H1 (cell line): ENCODE measurements around the gene ZP2. TPM values are rescaled to one million over a fixed set of nuclear protein-coding genes. Genes with fewer than 3 reads are reported as not detected.
"Not testable (repeated sequence)": the region's sequence is repeated elsewhere in the genome, so short reads cannot be mapped to it uniquely, and the experiment has no call there.

ENCODE experiments used
- CTCF ChIA-PET: fragments of 300-600 bp; sonication (Branson Sonifier 250); formaldehyde crosslinking; loops from one replicate; lab custom pipeline; 2021; ENCODE audit not compliant: partially characterized antibody; lab: Charles Lee
- POLR2A ChIA-PET: fragments of 300-600 bp; sonication (Branson Sonifier 250); formaldehyde crosslinking; loops from one replicate; lab custom pipeline; 2021; ENCODE audit warnings: inconsistent platforms; ENCODE audit not compliant: partially characterized antibody; lab: Charles Lee
- DNase-seq, 2 experiments: peaks; one replicate each; pipeline versions ENCODE4 v3.0.0 to v3.0.0-alpha.2; 2010 to 2022; ENCODE audit warnings: low spot score in 2 of 2, low read depth in 1 of 2, mixed read lengths in 1 of 2
- FAIRE-seq: peaks from 2 replicates; lab custom pipeline; 2011; peaks lifted over from hg19 to GRCh38; lab: Jason Lieb, UNC
- H2AFZ ChIP-seq: 2 replicates; pipeline ENCODE4 v1.8.1; 2012; ENCODE audit warnings: low read length, inconsistent platforms
- H2AK5ac ChIP-seq: 2 replicates; pipeline ENCODE4 v1.6.1; 2013; ENCODE audit warnings: low read depth, low read length
- H2BK120ac ChIP-seq: replicated peaks from 2 replicates; pipeline ENCODE3; 2013; ENCODE audit warnings: low read depth, low read length, inconsistent platforms
- H2BK12ac ChIP-seq: 2 replicates; pipeline ENCODE4 v1.6.1; 2013; ENCODE audit warnings: low read depth, low read length
- H2BK15ac ChIP-seq: 2 replicates; pipeline ENCODE4 v1.6.1; 2013; ENCODE audit warnings: low read length
- H2BK20ac ChIP-seq: 2 replicates; pipeline ENCODE4 v1.6.1; 2013; ENCODE audit warnings: low read length
- H2BK5ac ChIP-seq: 2 replicates; pipeline ENCODE4 v1.6.1; 2013; ENCODE audit warnings: low read depth, low read length
- H3K14ac ChIP-seq: 2 replicates; pipeline ENCODE4 v1.6.1; 2013; ENCODE audit warnings: inconsistent platforms; ENCODE audit not compliant: insufficient read length
- H3K18ac ChIP-seq: 2 replicates; pipeline ENCODE4 v1.6.1; 2013; ENCODE audit warnings: low read length; ENCODE audit errors: extremely low read depth
- H3K23ac ChIP-seq: 2 replicates; pipeline ENCODE4 v1.6.1; 2013; ENCODE audit warnings: inconsistent platforms; ENCODE audit not compliant: insufficient read length
- H3K23me2 ChIP-seq: 2 replicates; pipeline ENCODE4 v1.6.1; 2013; ENCODE audit warnings: low read depth, low read length
- H3K27ac ChIP-seq: 2 replicates; pipeline ENCODE4 v1.6.1; 2011; ENCODE audit warnings: low read depth, low read length, inconsistent platforms
- H3K27me3 ChIP-seq, 4 experiments: replicated peaks in 1 of 4; 1 replicate in 1 of 4; 2 replicates in 3 of 4; pipeline versions ENCODE4 v1.6.1 to v1.8.1; 2011 to 2013; ENCODE audit warnings: low read length in 3 of 4, mild to moderate bottlenecking in 3 of 4, inconsistent platforms in 2 of 4, mixed read lengths in 2 of 4, moderate library complexity in 1 of 4; ENCODE audit not compliant: control insufficient read depth in 3 of 4, insufficient read depth in 3 of 4; ENCODE audit errors: extremely low read depth in 1 of 4
- H3K36me3 ChIP-seq, 4 experiments: 2 replicates each; pipeline versions ENCODE4 v1.6.1 to v1.8.1; 2011 to 2013; ENCODE audit warnings: mild to moderate bottlenecking in 4 of 4, low read length in 3 of 4, moderate library complexity in 2 of 4, control low read depth in 1 of 4, inconsistent platforms in 1 of 4; ENCODE audit not compliant: insufficient read depth in 4 of 4, control insufficient read depth in 2 of 4
- H3K4ac ChIP-seq: replicated peaks from 2 replicates; pipeline ENCODE3; 2013; ENCODE audit warnings: low read length, low read depth, mixed read lengths, inconsistent platforms; ENCODE audit not compliant: insufficient read length
- H3K4me1 ChIP-seq, 4 experiments: replicated peaks in 1 of 4; 1 replicate in 1 of 4; 2 replicates in 3 of 4; pipeline versions ENCODE4 v1.6.1 to v1.8.1; 2011 to 2013; ENCODE audit warnings: low read length in 3 of 4, inconsistent platforms in 2 of 4, mixed read lengths in 1 of 4; ENCODE audit not compliant: insufficient read depth in 4 of 4, control insufficient read depth in 3 of 4
- H3K4me2 ChIP-seq, 2 experiments: 2 replicates each; pipeline versions ENCODE4 v1.6.1 to v1.8.1; 2011 to 2013; ENCODE audit warnings: low read depth in 2 of 2, low read length in 2 of 2, control low read depth in 1 of 2, inconsistent platforms in 1 of 2, mild to moderate bottlenecking in 1 of 2; ENCODE audit not compliant: insufficient read depth in 1 of 2
- H3K4me3 ChIP-seq, 4 experiments: fragments of 200-600, 300-600 bp in 1 of 4; sonication (generic), shearing (Covaris generic), sonication (Bioruptor Twin) in 1 of 4; 2 replicates each; pipeline versions ENCODE4 v1.5.1 to v1.8.1; 2011 to 2016; ENCODE audit warnings: low read length in 4 of 4, low read depth in 3 of 4, control low read depth in 2 of 4, inconsistent platforms in 2 of 4, mild to moderate bottlenecking in 2 of 4, mixed read lengths in 1 of 4, moderate library complexity in 1 of 4; ENCODE audit not compliant: insufficient read depth in 2 of 4; ENCODE audit errors: extremely low read depth in 1 of 4
- H3K56ac ChIP-seq: replicated peaks from 2 replicates; pipeline ENCODE3; 2013; ENCODE audit warnings: low read depth, mild to moderate bottlenecking, mixed read lengths, low read length, inconsistent platforms; ENCODE audit not compliant: insufficient read length
- H3K79me1 ChIP-seq: 2 replicates; pipeline ENCODE4 v1.6.1; 2013; ENCODE audit warnings: low read depth, low read length, control low read depth
- H3K79me2 ChIP-seq, 2 experiments: 2 replicates each; pipeline versions ENCODE4 v1.6.1 to v1.8.1; 2012 to 2013; ENCODE audit warnings: low read length in 2 of 2, mild to moderate bottlenecking in 2 of 2, inconsistent platforms in 1 of 2; ENCODE audit not compliant: insufficient read depth in 2 of 2, control insufficient read depth in 1 of 2
- H3K9ac ChIP-seq, 4 experiments: replicated peaks in 1 of 4; 1 replicate in 1 of 4; 2 replicates in 3 of 4; pipeline versions ENCODE4 v1.6.1 to v1.8.1; 2011 to 2013; ENCODE audit warnings: low read depth in 3 of 4, low read length in 3 of 4, control low read depth in 2 of 4, mild to moderate bottlenecking in 2 of 4, moderate library complexity in 2 of 4, inconsistent platforms in 1 of 4; ENCODE audit errors: extremely low read depth in 1 of 4
- H3K9me3 ChIP-seq, 2 experiments: 2 replicates each; pipeline versions ENCODE4 v1.6.1 to v1.8.1; 2012 to 2013; ENCODE audit warnings: mild to moderate bottlenecking in 2 of 2, moderate library complexity in 2 of 2, control low read depth in 1 of 2, inconsistent platforms in 1 of 2, low read depth in 1 of 2, low read length in 1 of 2, mixed read lengths in 1 of 2; ENCODE audit not compliant: insufficient read depth in 2 of 2
- H4K20me1 ChIP-seq, 2 experiments: replicated peaks in 1 of 2; 2 replicates each; pipeline versions ENCODE3 to v1.8.1; 2011 to 2013; ENCODE audit warnings: inconsistent platforms in 2 of 2, low read length in 2 of 2, mild to moderate bottlenecking in 1 of 2; ENCODE audit not compliant: insufficient read depth in 2 of 2, control insufficient read depth in 1 of 2
- H4K5ac ChIP-seq: 2 replicates; pipeline ENCODE4 v1.6.1; 2013; ENCODE audit warnings: low read length, low read depth, mixed read lengths, inconsistent platforms; ENCODE audit not compliant: insufficient read length
- H4K8ac ChIP-seq: 2 replicates; pipeline ENCODE4 v1.8.0; 2013; ENCODE audit warnings: mild to moderate bottlenecking, moderate library complexity, low read length, inconsistent platforms; ENCODE audit not compliant: insufficient read depth; ENCODE audit errors: extremely low read depth
- H4K91ac ChIP-seq: replicated peaks from 2 replicates; pipeline ENCODE3; 2013; ENCODE audit warnings: low read length, mixed read lengths, inconsistent platforms; ENCODE audit not compliant: insufficient read length
- SP1 ChIP-seq: IDR thresholded peaks from 2 replicates; pipeline ENCODE4 v1.6.1; 2011; ENCODE audit warnings: low read depth, low read length
- WGBS, 2 experiments: shearing (Covaris generic) in 1 of 2; methylation state at CpG; one replicate each; pipeline versions ENCODE4 v1.1.6 to v1.1.7; 2013 to 2015; ENCODE audit warnings: low lambda C conversion rate in 2 of 2, mixed read lengths in 2 of 2, inconsistent platforms in 1 of 2, low coverage in 1 of 2, missing lambda C conversion rate in 1 of 2; ENCODE audit not compliant: insufficient replicate concordance in 2 of 2, insufficient coverage in 1 of 2, insufficient read length in 1 of 2; ENCODE audit errors: extremely low coverage in 1 of 2, missing lambda C conversion rate in 1 of 2; 5-methylcytosine and 5-hydroxymethylcytosine counted together
- polyA plus RNA-seq, 7 experiments: library from polyadenylated mRNA; depleted of rRNA in 3 of 7; stranded (reverse) in 5 of 7; unstranded in 2 of 7; fragments of >200 nt in 5 of 7; fragments of 200-250 nt in 2 of 7; gene quantifications; 1 replicate in 5 of 7; 2 replicates in 1 of 7; 4 replicates in 1 of 7; pipeline versions ENCODE4 v1.2.1 to v1.2.3, GENCODE V29; 2011 to 2013; ENCODE audit warnings: missing spikeins in 2 of 7, mixed read lengths in 2 of 7
- total RNA-seq: library from RNA; stranded (reverse); fragmentation: NEBNext Ultra II Directional; extraction: Animal tissue kit (Norgen Biotek cat#: 25700); gene quantifications from 2 replicates; pipeline ENCODE4 v1.2.1, GENCODE V29; 2021

Gene ZP2
- total and polyA plus RNA-seq, 2 of the 8 experiments (the other 6 are each of a cell fraction or from before 2014, with no cell fraction given), result not detected

- not testable (repeated sequence) for H2BK5ac ChIP-seq, FAIRE-seq
Measured at GRCh38 chr16:21153124-21153729, 58.1 kb downstream of the ZP2 start.

More at GRCh38 chr16:21153124-21153729, 58.1 kb downstream of the ZP2 start:
- not testable (repeated sequence) for H3K14ac ChIP-seq, H2BK12ac ChIP-seq, H3K4ac ChIP-seq, H2BK20ac ChIP-seq, H4K20me1 ChIP-seq, H3K4me3 ChIP-seq, H4K91ac ChIP-seq, H2AK5ac ChIP-seq, H4K5ac ChIP-seq, H3K23me2 ChIP-seq, H3K18ac ChIP-seq, H3K36me3 ChIP-seq, H3K56ac ChIP-seq, H3K9ac ChIP-seq, H3K23ac ChIP-seq, H3K27me3 ChIP-seq, H2BK120ac ChIP-seq, H2AFZ ChIP-seq, H3K27ac ChIP-seq, H3K4me1 ChIP-seq, H4K8ac ChIP-seq, H3K9me3 ChIP-seq, DNase-seq, H2BK15ac ChIP-seq, H3K79me2 ChIP-seq, H3K4me2 ChIP-seq, H3K79me1 ChIP-seq
- CTCF ChIA-PET, result interaction anchor here (0.6 to 1.4 kb wide), 5 partner anchors 35 to 1176 kb away, joined by 3 to 5 read pairs (median 3); no protein-coding TSS in a partner anchor
- POLR2A ChIA-PET, result interaction anchor here (1.2 to 1.5 kb wide), 3 partner anchors 28 to 148 kb away, joined by 3 to 4 read pairs (median 4); partner anchors contain the start of gene CRYM
- TF ChIP-seq SP1, result 0 out of 2 replicates have a peak, but pooled peaks have one; percentile 22
- WGBS, 2 experiments, result 93% methylated on average over 11 of the region's 11 CpGs; no CpG with 5 or more reads in 1 of the 2 experiments
